ENCODE measurements around the gene ZNF106.

The ZNF106 gene

DNA sequence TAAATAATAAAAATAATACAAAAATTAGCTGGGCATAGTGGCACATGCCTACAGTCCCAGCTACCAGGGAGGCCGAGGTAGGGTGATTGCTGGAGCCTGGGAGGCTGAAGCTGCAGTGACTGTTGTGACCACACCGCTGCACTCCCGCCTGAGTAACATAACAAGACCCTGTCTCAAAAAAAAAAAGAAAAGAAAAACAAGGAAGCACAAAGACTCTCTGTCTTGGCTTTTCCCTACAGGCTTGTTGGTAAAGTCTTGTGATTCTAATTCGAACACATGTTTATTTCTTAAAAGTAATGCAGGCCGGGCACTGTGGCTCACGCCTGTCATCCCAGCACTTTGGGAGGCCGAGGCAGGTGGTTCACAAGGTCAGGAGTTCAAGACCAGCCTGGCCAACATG is 71.6 kb downstream of the ZNF106 start:
- TF ChIP-seq CTCF (IDR thresholded peaks at IDR 0.05; ENCODE audit: low read depth, low read length, missing control alignments) = no peak
- no peak for DNase-seq (ENCODE audit: low read depth)
- H3K4me3 ChIP-seq (ENCODE audit: low read depth, low read length) = no peak overlapping the region

- no peak for DNase-seq (ENCODE audit: low read depth)
- H3K4me3 ChIP-seq (ENCODE audit: low read depth, low read length) = no peak overlapping the region
- TF ChIP-seq CTCF (IDR thresholded peaks at IDR 0.05; ENCODE audit: low read depth, low read length, missing control alignments) = no peak
Measured at GRCh38 chr15:42413920-42414319, 77.0 kb downstream of the ZNF106 start.

- no peak for TF ChIP-seq CTCF (IDR thresholded peaks at IDR 0.05; ENCODE audit: low read depth, low read length, missing control alignments)
- no peak overlapping the region for H3K4me3 ChIP-seq (ENCODE audit: low read depth, low read length)
- no peak for DNase-seq (ENCODE audit: low read depth)
Measured at GRCh38 chr15:42411884-42412283, 79.1 kb downstream of the ZNF106 start.

- TF ChIP-seq CTCF (IDR thresholded peaks at IDR 0.05; ENCODE audit: low read depth, low read length, missing control alignments) = no peak
- H3K4me3 ChIP-seq (ENCODE audit: low read depth, low read length) = no peak overlapping the region
- DNase-seq (ENCODE audit: low read depth) = no peak
Measured at GRCh38 chr15:42409011-42409410, 81.9 kb downstream of the ZNF106 start.

DNA sequence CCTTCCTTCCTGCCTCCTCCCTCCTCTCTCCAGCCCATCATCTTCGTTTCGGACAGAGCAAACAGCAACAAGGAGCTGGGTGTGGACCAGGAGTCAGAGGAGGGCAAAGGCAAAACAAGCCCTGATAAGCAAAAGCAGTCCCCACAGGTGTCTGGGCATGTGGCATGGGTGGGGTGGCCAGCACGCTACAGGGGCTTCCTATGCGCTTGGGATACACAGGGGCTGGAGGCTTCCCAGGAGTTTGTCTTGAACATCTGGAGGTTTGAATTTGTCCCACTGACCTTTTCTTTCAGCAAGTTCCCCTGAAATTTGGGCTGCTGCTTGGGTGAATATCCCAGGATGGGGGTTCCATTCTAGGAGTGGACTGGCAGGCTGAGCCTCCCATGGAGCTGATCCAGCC is 82.8 kb downstream of the ZNF106 start:
- TF ChIP-seq CTCF (IDR thresholded peaks at IDR 0.05; ENCODE audit: low read depth, low read length, missing control alignments) = no peak
- DNase-seq (ENCODE audit: low read depth) = no peak
- H3K4me3 ChIP-seq (ENCODE audit: low read depth, low read length) = no peak overlapping the region

GRCh38 chr15:42405863-42406482 is 85.0 kb downstream of the ZNF106 start:
- no peak overlapping the region for H3K4me3 ChIP-seq (ENCODE audit: low read depth, low read length)
- no peak for DNase-seq (ENCODE audit: low read depth)

More at GRCh38 chr15:42405863-42406482, 85.0 kb downstream of the ZNF106 start:
- no peak for TF ChIP-seq CTCF (IDR thresholded peaks at IDR 0.05; ENCODE audit: low read depth, low read length, missing control alignments)

Measured in GM12864 (cell line).